Neural progenitor cell (in vitro differentiated cells): Measurements from ENCODE around the gene MAGI1. TPM values are rescaled to one million over a fixed set of nuclear protein-coding genes. Genes with fewer than 3 reads are reported as not detected.

Experiments
- DNase-seq: peaks from one replicate; pipeline ENCODE4 v3.0.0-alpha.2; 2016; ENCODE audit warnings: low spot score
- H2AFZ ChIP-seq: fragments of 200-600 bp; sonication (generic); replicated peaks from 2 replicates; pipeline ENCODE4 v1.6.1; 2016; ENCODE audit warnings: antibody characterized with exemption
- H3F3A ChIP-seq: fragments of 200-600 bp; sonication (generic); 2 replicates; pipeline ENCODE4 v1.6.1; 2016; ENCODE audit warnings: antibody characterized with exemption, low read depth
- H3K27ac ChIP-seq: fragments of 200-600 bp; sonication (generic); 2 replicates; pipeline ENCODE4 v1.5.1; 2016; ENCODE audit warnings: mild to moderate bottlenecking
- H3K27me3 ChIP-seq: fragments of 200-600 bp; sonication (generic); 2 replicates; pipeline ENCODE4 v1.6.1; 2016; ENCODE audit warnings: mild to moderate bottlenecking, moderate library complexity
- H3K36me3 ChIP-seq: fragments of 200-600 bp; sonication (generic); 2 replicates; pipeline ENCODE4 v1.5.1; 2016
- H3K4me1 ChIP-seq: fragments of 200-600 bp; sonication (generic); 2 replicates; pipeline ENCODE4 v1.6.1; 2016; ENCODE audit warnings: mixed run types
- H3K4me2 ChIP-seq: fragments of 200-600 bp; sonication (generic); 2 replicates; pipeline ENCODE4 v1.6.1; 2016
- H3K4me3 ChIP-seq: fragments of 200-600 bp; sonication (generic); 2 replicates; pipeline ENCODE4 v1.5.1; 2016
- H3K79me2 ChIP-seq: fragments of 200-600 bp; sonication (generic); 2 replicates; pipeline ENCODE4 v1.6.1; 2016; ENCODE audit warnings: low read depth
- H3K9ac ChIP-seq: fragments of 200-600 bp; sonication (generic); 2 replicates; pipeline ENCODE4 v1.6.1; 2016
- H3K9me3 ChIP-seq: fragments of 200-600 bp; sonication (generic); 2 replicates; pipeline ENCODE4 v1.5.1; 2016; ENCODE audit warnings: low read depth
- H4K20me1 ChIP-seq: fragments of 200-600 bp; sonication (generic); 2 replicates; pipeline ENCODE4 v1.6.1; 2016; ENCODE audit warnings: low read depth
- H3K27ac Mint-ChIP-seq: 3 replicates; pipeline ENCODE4 v1.8.0; 2021; ENCODE audit warnings: mixed read lengths
- H3K27me3 Mint-ChIP-seq: 2 replicates; pipeline ENCODE4 v1.8.0; 2022; ENCODE audit warnings: low read depth, mild to moderate bottlenecking, inconsistent platforms, moderate library complexity, mixed read lengths; ENCODE audit not compliant: insufficient read depth
- H3K36me3 Mint-ChIP-seq: 3 replicates; pipeline ENCODE4 v1.8.0; 2021; ENCODE audit warnings: mixed read lengths
- H3K4me1 Mint-ChIP-seq: 3 replicates; pipeline ENCODE4 v1.8.0; 2021; ENCODE audit warnings: mixed read lengths
- H3K4me3 Mint-ChIP-seq: 3 replicates; pipeline ENCODE4 v1.8.0; 2021; ENCODE audit warnings: mild to moderate bottlenecking, moderate library complexity, mixed read lengths
- H3K9me3 Mint-ChIP-seq: 3 replicates; pipeline ENCODE4 v1.8.0; 2020; ENCODE audit warnings: mixed read lengths
- EZH2 ChIP-seq: fragments of 200-600 bp; sonication (generic); IDR thresholded peaks from 2 replicates; pipeline ENCODE4 v1.6.1; 2017; ENCODE audit warnings: antibody characterized with exemption, mild to moderate bottlenecking, moderate library complexity
- EZH2phosphoT487 ChIP-seq: fragments of 200-600 bp; sonication (generic); IDR thresholded peaks from 2 replicates; pipeline ENCODE4 v1.6.1; 2017; ENCODE audit warnings: antibody characterized with exemption
- total RNA-seq: library from RNA; depleted of rRNA; stranded (reverse); fragments of >200 nt; gene quantifications from 2 replicates; pipeline ENCODE4 v1.2.3, GENCODE V29; 2015; ENCODE audit warnings: low replicate concordance
- TF ChIP-seq, protein P1 (sequence below): fragments of 200-600 bp; sonication (generic); IDR thresholded peaks from 2 replicates; pipeline ENCODE4 v1.5.1; 2017; ENCODE audit warnings: antibody characterized with exemption, mild to moderate bottlenecking

Gene MAGI1
- total RNA-seq, 1 donor from 2014 or later, result 40.6 TPM

- no peak overlapping the region for H3K4me3 Mint-ChIP-seq
- Histone ChIP-seq H3K4me3 (no peak overlapping the region), H3K9ac (no peak overlapping the region), H3K27me3 (no peaks in the 10 kb centered on the region), H3K4me1 (peaks cover 14% of the 10 kb centered on the region), H4K20me1 (no peaks in the 10 kb centered on the region), H3K27ac (no peak overlapping the region), H2AFZ (no peak overlapping the region), H3K4me2 (no peak overlapping the region), H3K79me2 (peaks cover 14% of the 10 kb centered on the region), H3F3A (peaks cover 12% of the 10 kb centered on the region), H3K9me3 (no peaks in the 10 kb centered on the region), H3K36me3 (no peaks in the 10 kb centered on the region)
- peaks cover 5% of the 10 kb centered on the region for H3K27me3 Mint-ChIP-seq
- no peak for DNase-seq
- peaks cover 31% of the 10 kb centered on the region for H3K4me1 Mint-ChIP-seq
- TF ChIP-seq EZH2 (no peak), EZH2phosphoT487 (no peak)
- TF ChIP-seq, protein P1, sequence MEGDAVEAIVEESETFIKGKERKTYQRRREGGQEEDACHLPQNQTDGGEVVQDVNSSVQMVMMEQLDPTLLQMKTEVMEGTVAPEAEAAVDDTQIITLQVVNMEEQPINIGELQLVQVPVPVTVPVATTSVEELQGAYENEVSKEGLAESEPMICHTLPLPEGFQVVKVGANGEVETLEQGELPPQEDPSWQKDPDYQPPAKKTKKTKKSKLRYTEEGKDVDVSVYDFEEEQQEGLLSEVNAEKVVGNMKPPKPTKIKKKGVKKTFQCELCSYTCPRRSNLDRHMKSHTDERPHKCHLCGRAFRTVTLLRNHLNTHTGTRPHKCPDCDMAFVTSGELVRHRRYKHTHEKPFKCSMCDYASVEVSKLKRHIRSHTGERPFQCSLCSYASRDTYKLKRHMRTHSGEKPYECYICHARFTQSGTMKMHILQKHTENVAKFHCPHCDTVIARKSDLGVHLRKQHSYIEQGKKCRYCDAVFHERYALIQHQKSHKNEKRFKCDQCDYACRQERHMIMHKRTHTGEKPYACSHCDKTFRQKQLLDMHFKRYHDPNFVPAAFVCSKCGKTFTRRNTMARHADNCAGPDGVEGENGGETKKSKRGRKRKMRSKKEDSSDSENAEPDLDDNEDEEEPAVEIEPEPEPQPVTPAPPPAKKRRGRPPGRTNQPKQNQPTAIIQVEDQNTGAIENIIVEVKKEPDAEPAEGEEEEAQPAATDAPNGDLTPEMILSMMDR, result no peak
- H3K9me3 Mint-ChIP-seq, result peaks cover 5% of the 10 kb centered on the region
- H3K36me3 Mint-ChIP-seq, result no peaks in the 10 kb centered on the region
- no peak overlapping the region for H3K27ac Mint-ChIP-seq
These were observed 305.3 kb downstream of the MAGI1 start for GRCh38 chr3:65733459-65733858.

DNA sequence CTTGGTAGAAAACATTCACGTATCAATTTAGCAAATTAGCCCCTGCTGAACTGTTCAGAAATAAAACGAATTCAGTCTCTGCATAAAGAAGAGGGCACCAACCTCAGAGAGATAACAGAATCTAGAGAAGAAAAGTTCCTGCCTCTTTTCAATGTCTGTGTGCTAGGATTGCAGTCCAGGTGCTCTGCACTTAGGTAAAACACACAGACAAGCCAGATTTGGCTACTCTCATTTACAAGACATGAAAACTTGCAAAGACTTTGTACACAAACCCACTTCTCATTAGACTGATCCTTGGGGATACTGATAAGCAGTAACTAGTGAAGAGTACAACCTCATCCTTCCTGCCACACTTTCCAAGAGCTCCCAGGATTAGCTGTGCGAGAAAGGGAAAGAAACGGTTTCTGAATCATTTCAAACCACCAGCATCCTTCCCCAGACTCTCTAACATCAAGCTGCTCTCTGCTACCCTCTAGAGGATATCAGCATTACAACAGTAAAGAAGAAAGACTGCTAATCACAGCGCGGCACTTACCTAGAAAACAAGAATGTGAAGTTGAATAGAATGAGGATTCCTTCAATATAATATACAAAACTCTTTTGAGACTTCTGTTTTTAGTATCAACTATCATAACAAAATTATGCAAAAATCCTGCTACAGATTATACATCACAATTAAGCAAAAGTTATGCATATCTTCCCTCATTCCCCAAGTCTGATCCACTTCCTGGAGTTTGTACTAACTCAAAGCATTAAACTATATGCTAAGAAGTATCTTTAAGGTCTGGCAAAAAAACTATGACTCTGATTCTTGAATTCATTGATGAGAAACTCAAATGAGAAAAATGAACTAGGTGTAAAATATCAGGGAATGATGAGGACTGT lies 306.4 kb downstream of the MAGI1 start:
- Mint-ChIP-seq H3K4me3 (no peak overlapping the region), H3K4me1 (peaks cover 41% of the 10 kb centered on the region)

GRCh38 chr3:65730449-65730848 lies 308.3 kb downstream of the MAGI1 start:
- TF ChIP-seq EZH2, result no peak
- no peak for TF ChIP-seq EZH2phosphoT487
- TF ChIP-seq, protein P1, result no peak
- Histone ChIP-seq H3K27ac (no peak overlapping the region), H2AFZ (no peak overlapping the region), H3K36me3 (no peaks in the 10 kb centered on the region), H3K9me3 (no peaks in the 10 kb centered on the region), H3K4me3 (no peak overlapping the region), H3F3A (peaks cover 13% of the 10 kb centered on the region), H4K20me1 (no peaks in the 10 kb centered on the region), H3K79me2 (peaks cover 3% of the 10 kb centered on the region), H3K4me1 (peaks cover 28% of the 10 kb centered on the region), H3K4me2 (no peak overlapping the region), H3K27me3 (no peaks in the 10 kb centered on the region), H3K9ac (no peak overlapping the region)
- no peak for DNase-seq
- Mint-ChIP-seq H3K27ac (peak overlapping the region; percentile 40), H3K4me1 (peaks cover 47% of the 10 kb centered on the region), H3K9me3 (no peaks in the 10 kb centered on the region), H3K36me3 (no peaks in the 10 kb centered on the region), H3K27me3 (no peaks in the 10 kb centered on the region), H3K4me3 (no peak overlapping the region)

More for the DNA sequence above, 306.4 kb downstream of the MAGI1 start:
- Mint-ChIP-seq H3K9me3 (peaks cover under 1% of the 10 kb centered on the region), H3K36me3 (no peaks in the 10 kb centered on the region), H3K27ac (peak overlapping the region; percentile 54), H3K27me3 (no peaks in the 10 kb centered on the region)
- Histone ChIP-seq H3K4me3 (no peak overlapping the region), H3F3A (peaks cover 13% of the 10 kb centered on the region), H2AFZ (peak overlapping the region; percentile 65), H3K4me2 (no peak overlapping the region), H3K27me3 (no peaks in the 10 kb centered on the region), H3K36me3 (no peaks in the 10 kb centered on the region), H4K20me1 (no peaks in the 10 kb centered on the region), H3K27ac (no peak overlapping the region), H3K79me2 (peaks cover 9% of the 10 kb centered on the region), H3K9me3 (no peaks in the 10 kb centered on the region), H3K4me1 (peaks cover 21% of the 10 kb centered on the region), H3K9ac (no peak overlapping the region)
- TF ChIP-seq, protein P1, result peak; percentile 84
- TF ChIP-seq EZH2phosphoT487, result no peak
- peak; percentile 85 for DNase-seq
